PFSK-1 (cell line): ENCODE data around the gene NFKBIL1.

ENCODE experiments used
- FOXP2 ChIP-seq: optimal IDR thresholded peaks from 2 replicates; pipeline ENCODE3; 2011; ENCODE audit warnings: borderline replicate concordance, control low read depth, inconsistent platforms; ENCODE audit not compliant: insufficient read depth; ENCODE audit errors: extremely low read length, extremely low read depth
- POLR2AphosphoS5 ChIP-seq: IDR thresholded peaks from 2 replicates; pipeline ENCODE4 v1.6.1; 2012; ENCODE audit warnings: low read depth, mild to moderate bottlenecking, control low read depth, low read length, moderate library complexity
- TF ChIP-seq, protein P1 (sequence below), 2 experiments: IDR thresholded peaks; 2 replicates each; pipeline versions ENCODE4 v1.6.1 to v1.8.0; 2011 to 2012; ENCODE audit warnings: low read depth in 2 of 2, low read length in 2 of 2, control low read depth in 1 of 2, inconsistent platforms in 1 of 2, mild to moderate bottlenecking in 1 of 2, moderate library complexity in 1 of 2; ENCODE audit not compliant: insufficient read depth in 1 of 2

DNA sequence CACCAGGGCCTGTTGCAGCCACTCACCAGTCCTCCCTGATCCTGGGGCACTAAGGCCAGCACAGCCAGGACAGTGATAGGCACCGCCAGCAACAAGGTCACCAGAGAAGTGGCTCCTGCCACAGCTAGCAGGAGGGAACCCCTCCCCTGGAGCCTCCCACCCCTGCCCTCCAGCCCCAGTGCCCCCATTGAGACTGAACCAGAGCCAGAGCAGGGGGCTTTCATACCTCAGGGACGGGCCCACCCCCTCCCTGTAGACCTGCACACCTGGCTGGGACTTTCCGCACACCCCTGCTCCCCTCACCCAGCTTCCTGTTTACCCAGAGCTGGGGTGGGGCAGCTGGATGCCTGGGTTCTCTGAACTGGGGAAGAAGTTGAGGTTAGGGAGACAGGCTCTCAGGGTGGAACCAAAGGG lies 34.8 kb downstream of the NFKBIL1 start, which contains the start of gene LTB:
- TF ChIP-seq FOXP2 (no peak), POLR2AphosphoS5 (no peak)
- TF ChIP-seq, protein P1, sequence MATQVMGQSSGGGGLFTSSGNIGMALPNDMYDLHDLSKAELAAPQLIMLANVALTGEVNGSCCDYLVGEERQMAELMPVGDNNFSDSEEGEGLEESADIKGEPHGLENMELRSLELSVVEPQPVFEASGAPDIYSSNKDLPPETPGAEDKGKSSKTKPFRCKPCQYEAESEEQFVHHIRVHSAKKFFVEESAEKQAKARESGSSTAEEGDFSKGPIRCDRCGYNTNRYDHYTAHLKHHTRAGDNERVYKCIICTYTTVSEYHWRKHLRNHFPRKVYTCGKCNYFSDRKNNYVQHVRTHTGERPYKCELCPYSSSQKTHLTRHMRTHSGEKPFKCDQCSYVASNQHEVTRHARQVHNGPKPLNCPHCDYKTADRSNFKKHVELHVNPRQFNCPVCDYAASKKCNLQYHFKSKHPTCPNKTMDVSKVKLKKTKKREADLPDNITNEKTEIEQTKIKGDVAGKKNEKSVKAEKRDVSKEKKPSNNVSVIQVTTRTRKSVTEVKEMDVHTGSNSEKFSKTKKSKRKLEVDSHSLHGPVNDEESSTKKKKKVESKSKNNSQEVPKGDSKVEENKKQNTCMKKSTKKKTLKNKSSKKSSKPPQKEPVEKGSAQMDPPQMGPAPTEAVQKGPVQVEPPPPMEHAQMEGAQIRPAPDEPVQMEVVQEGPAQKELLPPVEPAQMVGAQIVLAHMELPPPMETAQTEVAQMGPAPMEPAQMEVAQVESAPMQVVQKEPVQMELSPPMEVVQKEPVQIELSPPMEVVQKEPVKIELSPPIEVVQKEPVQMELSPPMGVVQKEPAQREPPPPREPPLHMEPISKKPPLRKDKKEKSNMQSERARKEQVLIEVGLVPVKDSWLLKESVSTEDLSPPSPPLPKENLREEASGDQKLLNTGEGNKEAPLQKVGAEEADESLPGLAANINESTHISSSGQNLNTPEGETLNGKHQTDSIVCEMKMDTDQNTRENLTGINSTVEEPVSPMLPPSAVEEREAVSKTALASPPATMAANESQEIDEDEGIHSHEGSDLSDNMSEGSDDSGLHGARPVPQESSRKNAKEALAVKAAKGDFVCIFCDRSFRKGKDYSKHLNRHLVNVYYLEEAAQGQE (IDR thresholded peaks at IDR 0.05; ENCODE audit: insufficient read depth in 1 of 2, low read depth in 2 of 2, low read length in 2 of 2): no peak
